Karpas-422 (cell line): ENCODE data around the gene PELI2. TPM values are rescaled to one million over a fixed set of nuclear protein-coding genes. Genes with fewer than 3 reads are reported as not detected.

Experiments used
- DNase-seq: peaks from one replicate; pipeline ENCODE4 v3.0.0-alpha.2; 2015
- H2AFZ ChIP-seq: fragments of 200-600 bp; sonication (generic); 2 replicates; pipeline ENCODE4 v1.6.1; 2014; ENCODE audit warnings: antibody characterized with exemption, low read length, mixed read lengths
- H3K27ac ChIP-seq: fragments of 200-600 bp; sonication (generic); 2 replicates; pipeline ENCODE4 v1.5.1; 2014; ENCODE audit warnings: mild to moderate bottlenecking, low read length, moderate library complexity
- H3K27me3 ChIP-seq: fragments of 200-600 bp; sonication (generic); 2 replicates; pipeline ENCODE4 v1.6.1; 2014; ENCODE audit warnings: low read length, mixed read lengths
- H3K36me3 ChIP-seq: fragments of 200-600 bp; sonication (generic); 2 replicates; pipeline ENCODE4 v1.6.1; 2014; ENCODE audit warnings: low read length, mixed read lengths; ENCODE audit not compliant: insufficient read depth
- H3K4me1 ChIP-seq: fragments of 200-600 bp; sonication (generic); 2 replicates; pipeline ENCODE4 v1.6.1; 2014; ENCODE audit warnings: mild to moderate bottlenecking, low read length, mixed read lengths
- H3K4me2 ChIP-seq: fragments of 200-600 bp; sonication (generic); 2 replicates; pipeline ENCODE4 v1.6.1; 2014; ENCODE audit warnings: low read length, low read depth, mild to moderate bottlenecking; ENCODE audit not compliant: poor library complexity, severe bottlenecking
- H3K4me3 ChIP-seq: fragments of 200-600 bp; sonication (generic); 2 replicates; pipeline ENCODE4 v1.5.1; 2014; ENCODE audit warnings: mild to moderate bottlenecking, antibody characterized with exemption, low read length, mixed read lengths
- H3K79me2 ChIP-seq: fragments of 200-600 bp; sonication (generic); 2 replicates; pipeline ENCODE4 v1.6.1; 2014; ENCODE audit warnings: mild to moderate bottlenecking, low read length, mixed read lengths
- H3K9ac ChIP-seq: fragments of 200-600 bp; sonication (generic); 2 replicates; pipeline ENCODE4 v1.6.0; 2014; ENCODE audit warnings: low read length
- H3K9me2 ChIP-seq: fragments of 200-600 bp; sonication (generic), shearing (Covaris generic); replicated peaks from 2 replicates; pipeline ENCODE4 v1.6.0; 2014; ENCODE audit warnings: mild to moderate bottlenecking, low read length, moderate library complexity; ENCODE audit not compliant: insufficient read depth
- H3K9me3 ChIP-seq: fragments of 300-700, 200-600 bp; sonication (generic); 2 replicates; pipeline ENCODE4 v1.6.1; 2014; ENCODE audit warnings: low read length, mixed read lengths
- H4K20me1 ChIP-seq: fragments of 200-600 bp; sonication (generic); 2 replicates; pipeline ENCODE4 v1.6.1; 2014; ENCODE audit warnings: mild to moderate bottlenecking, antibody characterized with exemption, low read length, low read depth; ENCODE audit not compliant: insufficient read depth
- total RNA-seq: library from RNA; depleted of rRNA; stranded (reverse); fragments of >200 nt; shearing (Covaris generic); gene quantifications from 2 replicates; pipeline ENCODE4 v1.2.3, GENCODE V29; 2014; ENCODE audit warnings: low replicate concordance

The PELI2 gene
- total RNA-seq, 1 experiment from 2014 or later = 0.30 TPM

DNA sequence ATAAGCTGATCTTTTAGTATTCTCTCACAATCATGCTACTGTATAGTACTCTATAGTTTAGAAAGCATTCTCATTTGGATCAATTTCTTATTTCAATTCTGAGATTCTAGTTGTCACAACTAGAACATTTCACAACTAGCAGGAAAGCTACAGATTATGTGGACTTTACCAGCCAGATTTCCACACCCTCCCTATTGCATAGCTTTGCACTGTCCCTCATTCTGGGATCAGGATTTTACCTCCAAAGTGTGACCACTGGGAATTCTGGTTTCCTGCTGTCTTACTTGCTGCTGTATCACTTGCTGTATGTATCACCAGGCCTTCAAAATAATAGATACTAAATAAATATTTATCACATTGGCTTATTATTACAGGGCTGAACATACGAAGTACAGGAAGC lies 10.2 kb upstream of the PELI2 start:
- Histone ChIP-seq H3K79me2 (no peaks in the 10 kb centered on the region), H3K4me3 (no peak overlapping the region), H3K9me3 (no peaks in the 10 kb centered on the region), H3K27me3 (no peaks in the 10 kb centered on the region), H4K20me1 (no peaks in the 10 kb centered on the region), H3K4me1 (no peaks in the 10 kb centered on the region), H2AFZ (no peak overlapping the region), H3K9ac (no peak overlapping the region), H3K36me3 (no peaks in the 10 kb centered on the region), H3K9me2 (no peaks in the 10 kb centered on the region), H3K4me2 (no peak overlapping the region), H3K27ac (no peak overlapping the region)
- no peak for DNase-seq

DNA sequence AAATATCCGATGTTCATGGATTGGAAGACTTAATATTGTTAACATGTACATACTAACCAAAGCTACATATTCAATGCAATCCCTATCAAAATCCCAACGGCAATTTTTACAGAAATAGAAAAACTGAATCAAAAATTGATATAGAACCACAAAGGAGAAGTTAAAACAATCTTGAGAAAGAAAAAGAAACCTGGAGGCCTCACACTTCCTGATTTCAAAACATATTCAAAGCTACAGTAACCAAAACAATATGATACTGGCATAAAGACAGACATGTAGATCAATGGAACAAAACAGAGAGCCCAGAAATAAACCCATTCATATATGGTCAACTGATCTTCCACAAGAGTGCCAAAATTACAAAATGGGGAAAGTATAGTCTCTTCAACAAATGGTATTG lies 5.4 kb upstream of the PELI2 start:
- Histone ChIP-seq H3K4me3 (no peak overlapping the region), H4K20me1 (no peaks in the 10 kb centered on the region), H3K27ac (no peak overlapping the region), H3K27me3 (no peaks in the 10 kb centered on the region), H3K4me1 (peaks cover 3% of the 10 kb centered on the region), H3K79me2 (no peaks in the 10 kb centered on the region), H3K9me3 (no peaks in the 10 kb centered on the region), H3K9me2 (no peaks in the 10 kb centered on the region), H3K4me2 (no peak overlapping the region), H3K36me3 (no peaks in the 10 kb centered on the region), H2AFZ (no peak overlapping the region), H3K9ac (no peak overlapping the region)
- no peak for DNase-seq

DNA sequence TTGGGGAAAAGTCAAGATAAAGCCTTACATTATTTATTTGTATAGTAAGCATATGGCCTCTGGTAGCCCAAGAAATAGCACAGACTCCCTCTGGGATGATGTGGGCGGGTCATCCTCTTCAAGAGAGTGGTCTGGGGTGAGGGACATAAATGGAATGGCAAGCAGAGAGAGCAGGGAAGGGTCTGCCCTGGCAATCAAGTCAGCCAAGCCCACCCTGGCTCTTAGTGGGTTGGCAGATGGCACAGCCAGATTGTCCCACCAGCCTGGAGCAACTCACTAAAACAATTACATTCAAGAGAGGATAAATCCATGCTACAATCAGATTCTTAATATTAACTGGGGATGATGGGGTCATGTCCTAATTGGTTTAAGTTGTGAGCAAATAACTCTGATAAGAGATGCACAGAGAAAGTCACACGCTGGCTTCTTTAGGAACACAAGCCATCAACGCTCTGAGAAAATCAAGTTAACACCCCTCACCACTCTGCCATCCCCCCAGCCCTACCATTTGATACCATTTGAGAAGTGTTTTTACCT lies 2.8 kb upstream of the PELI2 start:
- no peak overlapping the region for H3K27ac ChIP-seq
- no peaks in the 10 kb centered on the region for H3K9me3 ChIP-seq
- no peak overlapping the region for H3K9ac ChIP-seq
- H3K36me3 ChIP-seq = no peaks in the 10 kb centered on the region
- peaks cover 13% of the 10 kb centered on the region for H3K4me1 ChIP-seq
- H3K9me2 ChIP-seq = no peaks in the 10 kb centered on the region
- no peaks in the 10 kb centered on the region for H4K20me1 ChIP-seq
- H2AFZ ChIP-seq = no peak overlapping the region
- no peaks in the 10 kb centered on the region for H3K79me2 ChIP-seq
- no peak overlapping the region for H3K4me3 ChIP-seq
- no peaks in the 10 kb centered on the region for H3K27me3 ChIP-seq
- H3K4me2 ChIP-seq = no peak overlapping the region
- no peak for DNase-seq

DNA sequence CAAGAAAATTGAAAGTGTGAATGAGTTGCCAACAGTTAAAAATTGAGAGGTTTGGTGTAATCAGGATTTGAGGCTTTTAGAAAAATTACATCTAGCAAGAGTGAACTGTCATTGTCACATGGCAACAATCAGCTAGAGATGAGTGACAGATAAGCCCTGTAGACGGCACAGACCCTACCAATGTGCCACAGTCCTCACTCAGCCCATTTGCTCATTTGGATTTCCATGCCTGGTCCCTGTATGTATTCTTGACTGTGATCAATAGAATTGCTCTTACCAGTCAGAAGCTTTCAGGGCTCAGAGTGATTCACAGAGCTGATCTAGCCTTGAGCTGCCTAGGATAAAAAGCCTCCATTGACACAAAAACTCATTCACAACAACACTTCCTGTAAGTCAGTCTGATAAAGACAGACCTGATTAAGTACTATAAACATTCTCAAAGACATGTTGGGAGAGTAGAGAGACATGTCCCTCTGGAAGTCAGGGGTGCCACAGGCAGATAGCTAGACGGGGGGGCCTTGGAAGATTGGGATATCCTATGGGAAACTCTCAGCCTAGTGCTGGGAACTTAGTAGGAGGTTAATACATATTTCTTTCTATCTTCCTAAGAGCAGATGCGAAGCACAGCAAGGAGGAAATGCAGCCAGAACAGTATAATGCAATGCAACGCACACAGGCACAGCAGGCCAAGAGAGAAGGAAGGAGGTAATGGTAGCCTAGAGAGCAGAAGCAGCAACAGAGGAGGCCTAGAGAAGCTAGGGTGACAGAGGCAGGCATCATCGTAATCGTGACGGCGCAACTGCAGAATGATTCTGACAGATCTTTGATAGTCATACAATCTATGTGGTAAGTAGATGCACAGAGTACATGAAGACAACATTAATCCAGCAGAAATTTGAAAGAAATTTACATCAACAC lies 2.0 kb upstream of the PELI2 start:
- no peaks in the 10 kb centered on the region for H3K27me3 ChIP-seq
- DNase-seq = no peak
- no peak overlapping the region for H3K4me3 ChIP-seq
- no peak overlapping the region for H3K9ac ChIP-seq
- no peak overlapping the region for H3K27ac ChIP-seq
- H3K79me2 ChIP-seq = no peaks in the 10 kb centered on the region
- peaks cover under 1% of the 10 kb centered on the region; the same call in 1 of the 2 replicates for H4K20me1 ChIP-seq
- no peak overlapping the region for H2AFZ ChIP-seq
- no peaks in the 10 kb centered on the region for H3K36me3 ChIP-seq
- no peaks in the 10 kb centered on the region for H3K9me2 ChIP-seq
- peaks cover 13% of the 10 kb centered on the region for H3K4me1 ChIP-seq
- H3K9me3 ChIP-seq = no peaks in the 10 kb centered on the region
- no peak overlapping the region for H3K4me2 ChIP-seq

DNA sequence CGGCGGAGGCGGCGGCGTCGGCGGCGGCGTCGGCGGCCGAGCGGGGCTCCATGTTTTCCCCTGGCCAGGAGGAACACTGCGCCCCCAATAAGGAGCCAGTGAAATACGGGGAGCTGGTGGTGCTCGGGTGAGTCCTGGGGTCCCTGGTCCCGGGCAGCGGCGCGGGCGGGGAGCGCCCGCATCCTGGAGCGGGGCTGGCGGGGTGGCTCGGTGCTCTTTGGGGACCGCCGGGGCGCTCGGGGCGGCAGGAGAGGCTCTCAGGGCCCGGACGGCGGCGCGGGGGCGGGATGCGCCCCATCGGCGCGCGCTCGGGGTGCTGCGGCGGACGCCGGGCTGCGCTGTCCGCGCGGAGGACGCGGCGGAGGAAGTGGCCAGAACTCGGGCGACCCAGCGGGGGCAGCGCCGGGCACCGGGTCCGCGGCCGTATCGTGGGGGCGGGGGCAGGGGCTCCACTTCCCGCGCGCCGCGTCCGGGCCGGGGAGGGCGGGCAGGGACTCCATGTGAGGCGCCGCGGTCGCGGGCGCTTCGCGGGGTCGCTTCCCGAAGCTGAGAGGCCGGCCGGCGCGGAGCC lies 485 bp downstream of the PELI2 start:
- Histone ChIP-seq H3K4me2 (peak overlapping the region; percentile 64), H3K9ac (peak overlapping the region; percentile 32; the same call in 1 of the 2 replicates), H2AFZ (peak overlapping the region; percentile 19; the same call in 1 of the 2 replicates), H4K20me1 (peaks cover 6% of the 10 kb centered on the region), H3K27me3 (no peaks in the 10 kb centered on the region), H3K36me3 (no peaks in the 10 kb centered on the region), H3K9me2 (no peaks in the 10 kb centered on the region), H3K27ac (no peak overlapping the region), H3K4me3 (peak overlapping the region; percentile 60; the same call in 1 of the 2 replicates), H3K9me3 (no peaks in the 10 kb centered on the region), H3K79me2 (no peaks in the 10 kb centered on the region), H3K4me1 (peaks cover 13% of the 10 kb centered on the region)
- no peak for DNase-seq

DNA sequence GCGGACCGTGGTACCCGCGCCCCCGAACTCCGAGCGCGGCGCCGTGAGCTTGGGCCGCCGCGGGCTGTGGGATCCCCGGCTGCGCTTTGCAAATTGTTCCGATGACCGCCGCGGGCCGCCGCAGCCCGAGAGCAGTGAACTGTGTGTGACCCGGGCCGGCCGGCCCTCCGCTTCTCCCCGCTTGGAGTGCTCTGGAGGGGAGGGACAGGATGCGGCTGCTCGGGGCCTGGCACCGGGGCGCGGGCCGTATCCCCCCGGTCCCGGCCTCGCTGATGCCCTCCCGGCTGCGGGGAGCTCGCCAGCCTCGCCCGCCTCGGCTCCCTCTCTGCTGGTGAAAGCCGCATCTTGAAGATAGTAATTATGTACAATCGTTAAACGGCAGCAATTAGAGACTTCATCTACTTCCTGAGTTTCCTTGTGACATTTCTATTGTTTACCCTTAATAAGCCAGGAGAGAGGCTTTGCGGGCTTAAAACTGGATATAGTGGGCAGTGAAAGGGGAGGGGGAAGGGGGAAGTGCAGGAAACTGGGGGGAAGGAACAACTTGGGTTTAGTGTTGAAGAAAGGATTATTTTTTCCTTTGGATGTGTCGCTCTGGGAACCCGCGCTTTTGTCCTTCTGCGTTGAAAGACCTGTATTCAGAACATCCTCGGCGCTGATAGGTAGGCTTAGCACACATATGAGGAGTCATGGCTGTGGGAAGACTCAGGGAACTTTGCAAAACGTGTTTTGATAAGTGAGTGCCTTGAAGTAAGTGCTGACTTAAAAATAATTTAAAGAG lies 1.2 kb downstream of the PELI2 start:
- no peaks in the 10 kb centered on the region for H3K9me3 ChIP-seq
- no peaks in the 10 kb centered on the region for H3K36me3 ChIP-seq
- DNase-seq = no peak
- no peak overlapping the region for H3K27ac ChIP-seq
- H4K20me1 ChIP-seq = peaks cover 6% of the 10 kb centered on the region
- no peak overlapping the region for H3K9ac ChIP-seq
- peak overlapping the region; percentile 38; the same call in 1 of the 2 replicates for H3K4me3 ChIP-seq
- no peak overlapping the region; the same call in 1 of the 2 replicates for H2AFZ ChIP-seq
- no peaks in the 10 kb centered on the region for H3K27me3 ChIP-seq
- H3K9me2 ChIP-seq = no peaks in the 10 kb centered on the region
- no peaks in the 10 kb centered on the region for H3K79me2 ChIP-seq
- H3K4me2 ChIP-seq = peak overlapping the region; percentile 64
- peaks cover 13% of the 10 kb centered on the region for H3K4me1 ChIP-seq

DNA sequence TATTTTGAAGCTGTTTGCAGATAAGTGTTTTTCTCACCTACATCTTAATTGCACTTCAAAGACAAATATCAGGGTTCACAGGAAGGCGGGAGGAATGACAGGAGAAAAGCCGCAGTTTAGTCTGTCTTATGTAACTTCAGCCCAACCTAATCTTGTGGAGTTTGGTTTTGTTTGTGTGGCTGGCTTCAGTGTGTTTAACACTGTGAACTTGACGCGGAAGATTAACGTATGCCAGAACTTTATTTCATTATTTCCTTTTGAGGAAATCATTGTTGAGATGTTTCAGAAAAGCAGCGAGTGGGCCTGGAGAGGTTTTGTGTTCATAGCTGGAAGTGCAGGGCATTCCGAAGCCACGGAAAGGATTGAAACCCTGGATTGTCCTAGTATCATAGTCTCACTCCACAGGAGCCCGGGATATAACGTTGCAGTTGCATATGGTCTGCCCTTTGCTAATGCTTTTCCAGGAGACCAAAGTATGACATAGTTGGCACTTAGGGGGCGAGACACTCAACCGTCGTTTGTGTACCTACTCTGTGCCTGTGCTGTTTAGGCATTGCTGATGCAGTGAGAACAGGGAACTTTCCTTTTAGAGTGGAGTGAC lies 2.0 kb downstream of the PELI2 start:
- Histone ChIP-seq H3K9ac (no peak overlapping the region), H3K4me2 (no peak overlapping the region), H3K9me2 (no peaks in the 10 kb centered on the region), H3K79me2 (no peaks in the 10 kb centered on the region), H3K9me3 (no peaks in the 10 kb centered on the region), H3K4me3 (no peak overlapping the region), H2AFZ (no peak overlapping the region), H3K27me3 (no peaks in the 10 kb centered on the region), H4K20me1 (peaks cover 6% of the 10 kb centered on the region), H3K4me1 (peaks cover 13% of the 10 kb centered on the region), H3K36me3 (no peaks in the 10 kb centered on the region), H3K27ac (no peak overlapping the region)
- no peak for DNase-seq
